Putamen (tissue), 1 donor: ENCODE results near the gene GAB4.

Source experiments
- DNase-seq: peaks from one replicate; pipeline ENCODE4 v3.0.0-alpha.2; 2016; ENCODE audit warnings: low spot score

Gene GAB4

DNA sequence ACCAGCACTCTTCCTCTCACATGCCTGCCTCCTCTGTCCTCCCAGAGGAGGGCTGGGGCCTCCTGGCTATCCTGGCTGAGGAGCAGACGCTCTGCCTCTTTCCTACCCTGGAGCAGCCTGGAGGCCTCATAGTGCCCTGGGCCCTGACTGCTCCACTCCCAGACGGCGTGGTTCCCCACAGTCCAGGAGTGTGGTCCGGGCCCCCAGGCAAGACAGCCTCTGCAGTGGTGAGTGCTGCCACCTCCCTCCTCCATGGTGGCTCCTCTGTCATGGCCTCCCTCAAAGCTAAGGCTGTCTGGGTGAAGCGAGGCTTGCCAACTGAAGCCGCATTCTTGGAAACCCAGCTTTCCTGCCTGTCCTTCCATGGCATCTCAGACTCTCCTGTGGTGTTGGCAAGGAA, 19.8 kb downstream of the GAB4 start:
- no peak for DNase-seq

DNA sequence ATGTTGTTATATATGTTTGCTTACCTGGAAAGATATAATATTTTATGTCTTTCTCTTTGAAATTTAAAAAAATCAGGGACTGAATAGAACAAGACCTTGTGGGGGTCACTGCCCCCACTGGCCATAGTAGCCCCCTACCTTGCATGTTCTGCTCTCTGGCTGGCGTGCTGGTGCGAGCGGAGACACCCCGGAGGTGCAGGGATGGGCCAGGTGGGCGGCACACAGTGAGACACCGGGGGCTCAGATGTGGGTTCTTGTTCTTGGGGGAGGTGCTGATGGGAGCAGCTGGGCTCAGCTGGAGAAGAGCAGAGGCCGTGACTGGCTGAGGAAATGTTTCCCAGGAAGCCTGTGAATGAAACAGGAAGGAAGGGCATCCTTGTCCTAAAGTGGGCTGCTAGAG, 20.2 kb downstream of the GAB4 start:
- DNase-seq, result no peak

DNA sequence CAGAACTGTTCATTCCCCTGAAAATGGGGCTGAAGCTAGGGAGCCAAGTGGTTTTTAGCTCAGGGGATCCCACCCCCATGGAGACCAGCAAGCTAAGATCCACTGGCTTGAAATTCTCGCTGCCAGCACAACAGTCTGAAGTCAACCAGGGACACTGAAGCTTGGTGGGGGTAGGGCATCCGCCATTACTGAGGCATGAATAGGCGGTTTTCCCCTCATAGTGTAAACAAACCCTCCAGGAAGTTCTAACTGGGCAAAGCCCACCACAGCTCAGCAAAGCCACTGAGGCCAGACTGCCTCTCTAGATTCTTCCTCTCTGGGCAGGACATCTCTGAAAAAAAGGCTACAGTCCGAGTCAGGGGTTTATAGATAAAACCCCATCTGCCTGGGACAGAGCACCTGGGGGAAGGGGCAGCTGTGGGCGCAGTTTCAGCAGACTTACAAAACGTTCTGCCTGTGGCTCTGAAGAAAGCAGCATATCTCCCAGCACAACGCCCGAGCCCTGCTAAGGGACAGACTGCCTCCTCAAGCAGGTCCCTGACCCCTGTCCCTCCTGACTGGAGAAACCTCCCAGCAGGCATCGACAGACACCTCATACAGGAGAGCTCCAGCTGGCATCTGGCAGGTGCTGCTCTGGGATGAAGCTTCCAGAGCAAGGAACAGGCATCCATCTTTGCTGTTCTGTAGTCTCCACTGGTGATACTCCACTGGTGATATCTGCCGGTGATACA, 32.7 kb downstream of the GAB4 start:
- DNase-seq, result no peak

DNA sequence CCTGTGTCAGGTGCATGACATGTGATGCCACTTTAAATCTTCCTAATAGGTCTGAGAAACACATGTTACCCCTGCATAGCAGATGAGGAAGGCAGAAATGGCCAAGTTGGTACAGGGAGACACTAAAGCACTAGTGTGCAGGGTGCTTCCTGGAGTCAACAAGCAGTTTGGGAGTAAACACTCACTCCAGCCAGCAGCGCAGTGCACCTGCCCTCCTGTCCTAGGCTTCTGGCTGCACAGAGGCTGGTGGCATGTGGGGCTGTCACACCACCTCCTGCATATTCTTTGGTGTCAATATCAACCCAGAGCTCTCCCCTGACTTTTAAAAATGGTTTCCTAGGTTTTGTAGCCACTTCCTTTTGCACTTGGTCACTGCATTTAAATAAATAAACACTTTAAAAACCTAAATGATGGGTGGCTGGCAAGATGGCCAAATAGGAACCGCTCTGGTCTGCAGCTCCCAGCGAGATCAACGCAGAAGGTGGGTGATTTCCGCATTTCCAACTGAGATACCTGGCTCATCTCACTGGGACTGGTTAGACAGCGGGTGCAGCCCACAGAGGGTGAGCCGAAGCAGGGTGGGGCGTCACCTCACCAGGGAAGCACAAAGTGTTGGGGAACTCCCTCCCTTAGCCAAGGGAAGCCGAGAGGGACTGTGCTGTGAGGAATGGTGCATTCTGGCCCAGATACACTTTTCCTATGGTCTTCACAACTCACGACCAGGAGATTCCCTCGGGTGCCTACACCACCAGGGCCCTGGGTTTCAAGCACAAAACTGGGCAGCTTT, 33.5 kb downstream of the GAB4 start:
- no peak for DNase-seq

DNA sequence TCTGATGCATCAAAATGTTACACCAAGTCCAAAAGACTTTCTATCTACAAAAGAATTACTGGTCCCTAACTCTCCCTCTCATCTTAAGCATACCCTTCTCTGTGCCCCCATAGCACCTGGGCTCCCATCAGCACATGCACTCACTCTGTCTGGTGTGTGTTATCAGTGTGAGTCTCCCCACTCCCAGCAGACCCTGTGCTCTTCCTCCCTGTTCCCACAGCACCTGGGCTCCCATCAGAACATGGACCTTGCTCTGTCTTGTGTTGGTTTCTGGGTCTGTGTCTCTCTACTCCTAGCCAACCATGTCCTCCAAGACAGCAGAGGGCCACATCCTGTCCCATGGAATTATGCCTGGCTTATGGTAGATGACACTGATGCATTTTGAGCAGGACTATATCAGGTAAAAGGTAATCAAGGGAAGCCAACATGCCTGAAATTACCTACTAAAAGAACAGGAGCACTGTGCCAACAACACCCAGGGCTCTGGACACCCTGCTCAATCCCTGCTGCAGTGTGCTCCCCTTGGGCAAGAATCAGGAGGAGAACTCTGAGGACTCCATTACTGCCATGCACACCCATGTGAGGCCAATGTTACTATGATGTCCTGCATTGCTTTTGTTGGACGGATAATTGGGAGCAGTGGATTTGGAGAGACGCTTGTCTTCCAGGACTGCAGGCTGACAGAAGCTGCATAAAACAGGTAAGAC, 34.3 kb downstream of the GAB4 start:
- DNase-seq, result no peak

DNA sequence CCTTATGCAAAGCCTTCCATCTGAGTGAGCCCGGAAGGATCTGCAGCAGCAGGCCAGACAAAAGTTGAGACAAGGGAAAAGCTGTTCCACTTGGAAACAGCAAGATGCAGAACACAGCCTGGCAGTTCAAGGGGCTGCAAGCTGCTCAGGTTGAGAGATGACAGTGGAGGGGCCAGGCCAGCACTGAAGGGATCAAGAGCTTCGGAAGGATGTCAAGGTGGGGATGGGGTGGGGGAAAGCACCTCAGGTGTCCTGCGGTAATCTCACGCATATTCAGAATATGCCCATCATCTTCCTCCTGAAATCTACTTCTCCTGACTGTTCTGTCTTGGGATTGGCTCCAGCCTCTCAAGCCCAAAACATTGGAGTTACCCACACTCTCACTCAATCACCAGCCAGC, 35.7 kb downstream of the GAB4 start:
- no peak for DNase-seq

DNA sequence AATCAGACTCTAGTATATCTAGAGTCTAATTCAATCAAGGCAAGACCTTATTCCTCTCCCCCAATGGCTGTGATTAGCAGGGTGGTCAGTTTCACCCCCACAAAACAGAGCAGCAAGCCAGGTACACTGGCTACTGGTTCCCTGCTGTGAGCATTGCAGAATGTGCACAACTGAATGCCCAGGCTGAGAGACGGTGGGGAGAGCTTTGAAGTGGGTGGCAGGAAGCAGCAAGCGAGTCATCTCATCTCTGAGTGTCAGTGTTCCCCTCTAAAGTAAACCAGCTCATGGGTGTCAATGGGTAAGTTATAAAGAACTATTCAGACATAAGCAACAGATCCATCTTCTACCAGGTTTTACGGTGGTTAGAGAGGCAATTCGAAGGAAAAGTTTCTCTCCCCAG, 37.6 kb downstream of the GAB4 start:
- no peak for DNase-seq

DNA sequence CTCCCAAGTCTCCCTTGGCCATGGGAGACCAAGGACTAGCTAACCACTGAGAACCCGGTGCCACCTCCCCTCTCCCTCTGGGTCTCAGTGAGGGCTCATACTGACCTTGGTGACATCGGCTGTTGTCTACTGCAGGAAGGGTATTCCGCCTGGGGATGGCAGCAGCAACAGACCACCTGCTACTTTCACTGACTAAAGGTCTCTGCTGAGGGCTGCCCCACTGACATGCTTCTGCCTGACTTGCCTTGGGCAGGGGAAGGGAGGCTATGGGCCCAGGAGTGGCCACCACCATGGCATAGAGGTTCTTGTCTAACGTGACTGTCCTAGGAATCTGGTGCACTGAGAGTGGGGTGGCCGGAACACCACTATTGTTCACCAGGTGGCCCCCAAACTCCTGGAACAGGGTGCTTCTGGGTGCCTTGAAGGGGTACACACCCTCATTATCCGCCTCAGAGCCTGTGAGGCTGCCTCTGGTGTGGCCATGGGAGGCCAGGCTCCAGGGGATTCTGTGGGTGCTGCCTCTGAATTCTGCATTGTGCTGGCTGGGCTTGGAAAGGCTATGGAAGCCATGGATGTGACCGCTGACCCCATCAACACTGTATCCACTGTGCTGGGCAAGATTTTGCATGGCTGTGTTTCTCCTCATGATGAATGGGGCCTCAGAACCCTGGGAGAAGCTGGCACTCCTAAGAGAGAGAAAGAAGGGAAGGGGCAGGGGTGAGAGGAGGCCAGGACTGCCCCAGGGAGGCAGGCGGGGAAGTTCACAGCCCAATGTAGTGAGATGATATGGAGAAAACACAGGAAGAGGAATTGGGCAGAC, 38.3 kb downstream of the GAB4 start:
- no peak for DNase-seq

DNA sequence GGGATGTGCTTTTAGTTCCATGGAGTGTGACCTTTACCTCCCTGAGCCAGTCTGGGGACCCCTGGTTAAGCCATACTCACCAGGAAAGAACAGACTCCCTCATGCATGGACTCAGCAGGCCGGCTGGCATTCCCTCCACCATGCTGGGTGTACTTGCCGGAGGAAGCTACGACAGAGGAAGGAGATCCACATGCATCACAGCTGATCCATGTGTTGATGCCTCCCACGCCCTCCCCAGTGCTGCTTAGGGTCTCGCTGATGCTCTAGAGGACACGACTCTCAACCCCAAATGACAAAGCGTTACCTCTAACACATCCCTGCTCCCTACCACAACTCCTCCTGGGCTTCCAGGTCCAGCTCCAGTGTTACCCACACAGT, 39.8 kb downstream of the GAB4 start:
- DNase-seq, result no peak

DNA sequence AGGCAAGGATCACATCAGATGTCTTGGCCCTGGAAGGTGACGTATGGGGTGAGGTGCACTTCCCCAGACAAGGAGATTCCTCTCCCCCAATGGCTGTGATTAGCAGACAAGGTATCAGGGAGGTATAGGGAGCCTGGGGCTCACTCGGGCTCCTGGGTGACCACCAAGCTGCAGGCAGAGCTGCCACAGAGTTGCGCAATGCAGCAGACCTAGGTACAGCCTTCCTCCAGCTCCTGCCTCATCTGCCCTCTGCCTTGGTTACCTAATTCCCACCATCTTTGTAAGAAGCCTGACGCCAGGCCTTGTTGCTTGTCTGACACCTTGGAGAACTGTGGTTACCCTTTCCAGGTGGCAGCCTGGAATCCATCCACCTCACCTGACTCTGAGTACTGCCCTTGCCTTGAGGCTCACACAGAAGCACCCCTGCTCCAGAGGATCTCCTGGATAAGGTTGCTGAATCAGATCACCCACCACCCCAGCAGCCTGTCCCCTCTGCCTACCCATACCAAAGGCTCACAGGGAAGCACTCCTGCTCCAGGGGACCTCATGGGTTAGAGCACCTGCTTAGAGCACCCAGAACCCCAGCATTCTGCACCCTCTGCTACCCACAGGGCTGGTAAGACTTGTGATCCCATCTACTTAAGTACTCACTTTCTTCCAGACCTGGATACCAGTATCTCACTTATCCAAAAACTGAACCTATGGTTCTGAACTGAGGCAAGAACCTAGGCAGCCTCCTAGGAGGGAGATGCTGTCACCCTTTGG, 40.4 kb downstream of the GAB4 start:
- DNase-seq, result no peak

DNA sequence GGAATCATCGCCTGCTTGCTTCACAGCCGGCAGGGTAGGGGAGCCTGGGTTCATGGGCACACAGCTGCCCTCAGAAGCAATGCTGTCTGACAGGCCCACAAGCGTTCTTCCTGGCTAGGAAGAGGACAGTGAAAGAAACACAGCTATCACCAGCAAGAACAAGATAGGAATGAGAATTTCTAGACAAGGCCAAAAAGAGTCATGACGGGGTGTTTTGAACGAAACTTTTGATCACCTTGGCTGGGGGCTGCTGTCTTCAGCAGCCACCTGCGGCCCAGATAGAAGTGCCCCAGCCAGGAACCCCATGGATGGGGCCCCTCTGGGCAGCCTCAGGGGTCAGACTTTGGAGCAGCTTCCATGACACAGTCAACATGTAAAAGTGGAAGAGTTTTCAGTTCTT, 41.8 kb downstream of the GAB4 start:
- no peak for DNase-seq

DNA sequence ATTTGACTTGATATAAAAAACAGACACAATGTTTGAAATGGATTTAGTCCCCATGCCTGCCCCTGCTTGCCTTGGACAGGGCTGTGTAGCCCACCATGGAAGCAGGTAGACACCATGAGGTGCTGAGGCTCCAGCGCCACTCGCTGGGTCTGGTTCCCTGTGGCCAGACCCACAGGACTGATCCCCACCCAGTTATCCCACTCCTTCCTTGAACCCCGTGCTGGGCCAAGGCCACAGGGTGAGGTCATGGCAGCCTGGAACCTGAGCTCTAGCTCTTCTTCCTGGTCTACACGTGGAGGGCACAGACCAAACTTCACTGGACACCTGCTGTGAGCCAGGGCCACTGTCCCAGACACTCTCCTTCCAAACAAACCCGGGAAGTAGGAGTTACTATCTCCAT, 42.5 kb downstream of the GAB4 start:
- no peak for DNase-seq

DNA sequence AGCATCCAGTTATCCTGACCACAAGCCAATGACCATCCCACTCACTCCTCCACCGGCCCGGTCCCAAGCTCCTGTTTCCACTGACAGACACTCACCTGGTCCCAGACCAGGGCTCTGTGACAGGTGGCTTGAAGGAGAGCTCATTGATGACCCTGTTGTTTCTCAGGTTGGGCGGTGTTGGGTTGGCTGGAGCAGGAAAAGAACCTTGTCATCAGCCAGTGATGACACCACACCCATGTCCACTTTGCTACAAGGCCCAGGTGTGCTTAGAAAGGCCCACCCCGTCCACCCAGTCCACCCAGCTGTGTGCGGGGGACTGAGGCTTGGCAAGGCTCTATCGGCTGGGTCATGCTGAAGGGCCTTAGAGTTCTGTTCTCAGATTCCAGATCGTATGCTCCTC, 42.9 kb downstream of the GAB4 start:
- no peak for DNase-seq

DNA sequence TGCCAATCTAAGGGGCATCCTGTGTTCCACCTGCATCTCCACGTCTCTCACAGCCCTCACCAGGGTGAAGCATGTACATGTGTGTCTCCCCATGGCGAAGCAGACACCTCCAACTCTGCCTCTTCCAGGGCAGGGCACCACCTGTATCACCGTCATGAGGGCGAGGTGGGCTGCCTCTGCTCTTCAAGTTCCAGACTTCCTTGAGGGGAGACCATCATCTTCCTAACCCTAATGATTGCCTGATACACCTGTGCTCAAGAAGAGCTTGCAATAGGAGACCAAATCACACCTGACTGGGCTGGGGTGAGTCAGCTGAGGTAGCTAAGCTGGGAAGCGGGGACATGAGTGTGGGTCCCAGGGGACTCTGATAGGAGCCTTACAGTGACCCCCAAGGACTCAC, 43.7 kb downstream of the GAB4 start:
- DNase-seq, result no peak

DNA sequence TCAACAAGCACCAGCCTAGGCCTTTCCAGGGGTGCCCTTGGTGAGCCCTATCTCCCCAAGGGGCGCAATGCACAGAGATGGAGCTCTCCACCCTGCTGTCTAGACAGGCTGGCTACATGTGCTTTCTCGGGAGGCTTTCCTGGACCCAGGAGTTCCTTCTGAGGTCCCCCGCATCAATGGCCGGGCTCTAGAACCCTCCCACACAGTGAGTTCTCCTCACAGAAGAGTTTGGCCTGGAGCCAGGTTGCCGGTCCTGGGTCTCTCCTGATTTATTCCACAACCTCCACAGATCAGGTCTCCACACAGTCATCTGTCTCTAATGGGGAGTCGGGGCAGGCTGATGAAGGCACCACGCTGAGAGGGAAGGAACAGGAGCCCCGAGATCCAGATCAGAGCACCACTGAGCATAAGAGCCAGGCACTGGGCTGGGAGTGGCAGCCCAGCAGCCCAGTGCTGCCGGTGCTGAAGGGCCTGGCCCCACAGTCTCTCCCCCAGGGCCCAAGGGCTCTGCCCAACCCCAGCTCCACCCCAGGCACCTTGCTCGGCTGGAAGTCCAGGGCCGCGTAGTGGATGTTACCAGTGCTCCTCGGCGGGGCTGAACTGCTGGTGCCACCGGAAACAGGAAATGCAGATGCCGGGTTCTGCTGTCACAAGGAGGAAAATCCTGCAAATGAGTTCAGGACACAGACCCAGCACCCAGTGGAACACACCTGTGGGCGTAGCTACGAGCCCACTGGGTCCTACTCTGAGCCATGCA, 44.7 kb downstream of the GAB4 start:
- DNase-seq, result no peak

DNA sequence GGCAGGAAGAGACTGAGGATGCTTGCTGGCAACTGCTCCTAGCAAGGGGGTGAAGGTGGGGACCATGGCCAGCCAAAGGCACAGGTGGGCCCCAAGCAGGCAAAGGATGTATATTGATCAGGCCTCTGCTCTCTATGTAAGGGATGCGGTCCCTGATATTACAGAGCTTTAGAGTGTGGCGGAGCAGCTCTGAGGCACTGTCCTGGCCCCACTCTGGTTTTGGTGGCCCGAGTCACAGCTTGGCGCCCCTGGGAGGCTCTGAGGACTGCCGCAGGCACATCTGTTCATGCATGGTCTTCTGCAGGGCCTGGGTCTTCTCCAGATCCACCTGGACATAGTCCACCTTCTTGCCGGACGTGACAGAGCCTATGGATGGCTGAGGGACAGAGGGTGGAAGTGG, 45.5 kb downstream of the GAB4 start:
- DNase-seq, result no peak

DNA sequence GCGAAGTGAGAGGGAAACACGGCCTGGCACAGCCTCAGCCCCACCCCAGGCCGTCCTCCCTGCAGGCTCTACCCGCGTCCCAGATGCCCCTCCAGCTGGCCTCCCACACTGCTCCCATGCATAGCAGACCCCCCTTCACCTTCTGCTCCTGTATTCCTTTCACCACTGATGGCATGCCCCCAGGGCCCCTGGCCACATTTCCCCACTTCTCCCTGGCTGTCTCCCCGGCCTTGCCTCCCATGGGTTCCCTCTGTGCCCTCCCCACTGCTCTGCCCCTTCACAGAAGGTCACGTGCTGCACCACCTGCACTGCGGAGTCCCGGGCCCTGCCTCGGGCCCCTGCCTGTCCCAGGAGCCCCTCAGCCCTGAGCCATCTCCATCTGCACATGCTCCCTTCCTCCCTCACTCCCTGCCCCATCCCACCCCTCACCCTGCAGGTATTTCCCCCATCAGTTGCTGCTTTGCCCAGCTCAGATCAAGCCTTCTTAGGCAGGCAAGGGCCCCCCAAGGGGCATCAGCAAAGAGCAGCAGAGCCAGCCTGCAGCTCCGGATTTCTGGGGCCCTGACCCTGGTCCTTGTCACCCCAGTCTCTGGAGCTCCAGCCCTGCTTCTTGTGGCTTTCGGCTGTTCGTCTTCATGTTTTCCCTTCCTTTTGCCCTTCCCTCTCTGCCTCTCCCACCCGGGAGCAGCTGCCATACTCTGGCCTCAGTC, 46.4 kb downstream of the GAB4 start:
- no peak for DNase-seq

DNA sequence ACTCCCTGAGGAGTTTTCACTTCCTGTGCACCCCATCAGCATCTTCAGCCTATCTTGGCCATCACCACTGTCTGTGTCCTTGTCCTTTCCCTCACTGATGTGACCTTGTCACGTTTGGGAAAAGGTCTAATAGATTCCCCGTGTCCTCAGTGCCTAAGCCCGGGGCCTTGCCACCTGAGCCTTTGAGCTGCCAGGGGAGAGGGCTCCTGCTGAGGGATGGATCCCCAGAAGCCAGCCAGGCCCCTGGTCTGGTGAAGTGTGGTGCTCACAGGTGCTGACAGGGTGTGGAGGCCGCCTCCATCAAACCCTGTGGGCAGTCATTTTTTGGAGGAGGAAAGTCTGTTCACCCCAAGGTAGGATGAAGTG, 47.2 kb downstream of the GAB4 start:
- no peak for DNase-seq

DNA sequence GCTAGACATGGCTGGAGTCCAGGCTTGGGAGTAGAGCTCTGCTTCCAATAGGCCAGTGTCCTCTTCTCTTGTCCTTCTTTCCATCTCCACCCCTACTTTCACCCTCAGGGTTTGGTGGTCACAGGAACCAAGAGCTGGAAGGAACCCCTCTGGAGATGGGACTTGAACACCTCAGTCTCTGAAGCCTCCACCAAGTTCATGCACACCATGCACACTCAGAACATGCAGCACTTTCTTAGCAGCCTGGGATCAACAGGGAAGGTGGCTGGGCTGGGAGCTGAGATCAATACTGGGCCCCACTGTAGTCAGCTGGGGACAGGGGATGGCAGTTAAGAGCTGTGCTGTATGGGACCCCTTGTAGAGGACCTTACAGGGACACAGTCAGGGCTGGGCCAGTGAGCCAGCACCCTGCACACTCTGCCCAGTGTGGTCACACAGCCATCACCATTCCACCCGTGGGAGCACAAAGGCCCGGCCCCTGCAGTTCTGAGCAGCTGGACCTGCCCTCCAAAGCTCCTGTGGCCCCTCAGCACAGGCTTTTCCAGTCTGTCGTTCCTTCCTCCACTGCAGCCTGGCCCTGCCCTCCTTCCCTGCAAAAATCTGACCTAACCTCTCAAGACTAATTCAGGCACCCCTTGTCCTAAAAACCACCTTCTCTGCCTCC, 47.7 kb downstream of the GAB4 start:
- DNase-seq, result no peak
